ENCODE data around the gene KCNE5.

GRCh38 chrX:109638158-109638557, 13.2 kb upstream of the KCNE5 start:
- TF ChIP-seq CTCF (IDR thresholded peaks at IDR 0.05) = no peak
- no peak for TF ChIP-seq ZFX (IDR thresholded peaks at IDR 0.05; ENCODE audit: borderline replicate concordance)

Data from 22Rv1 (cell line).